Activated CD4-positive, alpha-beta T cell treated with anti-CD3 and anti-CD28 coated beads, Interleukin-2, Interleukin-6, amounts not matched to agents 100 ng/mL and 50 ng/mL, durations not matched to agents 16 hours and 8 hours (primary cell): ENCODE measurements around the gene FIBP.

ENCODE experiments used
- DNase-seq: peaks from one replicate; pipeline ENCODE4 v3.0.0-alpha.2; 2020

FIBP gene

GRCh38 chr11:65869643-65870306, 18.5 kb downstream of the FIBP start:
- no peak for DNase-seq

- DNase-seq = no peak
These were observed 19.4 kb downstream of the FIBP start for GRCh38 chr11:65868907-65869306.

- no peak for DNase-seq
These were observed 20.1 kb downstream of the FIBP start for GRCh38 chr11:65868076-65868667.

GRCh38 chr11:65867284-65868071, 20.8 kb downstream of the FIBP start:
- no peak for DNase-seq

- no peak for DNase-seq
These were observed 21.6 kb downstream of the FIBP start for GRCh38 chr11:65866509-65867283.

GRCh38 chr11:65865550-65866172, 22.6 kb downstream of the FIBP start:
- DNase-seq = no peak

- DNase-seq = no peak
These were observed 23.4 kb downstream of the FIBP start for GRCh38 chr11:65864706-65865471.

GRCh38 chr11:65863889-65864705, 24.2 kb downstream of the FIBP start:
- DNase-seq = no peak

- no peak for DNase-seq
These were observed 25.1 kb downstream of the FIBP start for GRCh38 chr11:65862941-65863888.

- no peak for DNase-seq
These were observed 26.0 kb downstream of the FIBP start for GRCh38 chr11:65862191-65862735.

- DNase-seq = no peak
These were observed 26.6 kb downstream of the FIBP start for GRCh38 chr11:65861533-65862183.

- no peak for DNase-seq
These were observed 27.1 kb downstream of the FIBP start for GRCh38 chr11:65861165-65861505.

GRCh38 chr11:65860278-65861164, 27.8 kb downstream of the FIBP start, which contains the start of gene MUS81:
Gene MUS81 (plus strand): TSS chr11:65860433. CDS start chr11:65860754, 321 bp downstream.
- peak; percentile 97 for DNase-seq

- DNase-seq = no peak
These were observed 28.4 kb downstream of the FIBP start for GRCh38 chr11:65859812-65860277.

GRCh38 chr11:65859095-65859811, 29.0 kb downstream of the FIBP start:
- DNase-seq = peak; percentile 99

GRCh38 chr11:65858681-65859087, 29.6 kb downstream of the FIBP start:
- DNase-seq = no peak
